A549 (cell line): Measurements from ENCODE around the gene TMEM52B.

Experiments used
- CEBPB ChIP-seq, 2 experiments: fragments of >200 bp in 1 of 2; sonication (Bioruptor Twin) in 1 of 2; formaldehyde crosslinking in 1 of 2; IDR thresholded peaks; 2 replicates each; pipeline ENCODE4 v1.6.1; 2012 to 2016
- JUN ChIP-seq, 2 experiments: fragments of >200 bp; sonication (Bioruptor Twin); formaldehyde crosslinking; IDR thresholded peaks; 2 replicates in 1 of 2; 3 replicates in 1 of 2; pipeline ENCODE4 v1.6.1; 2016 to 2017
- KDM1A ChIP-seq: fragments of 200-600 bp; sonication (generic); IDR thresholded peaks from 2 replicates; pipeline ENCODE4 v1.6.1; 2016; ENCODE audit warnings: low read depth, mild to moderate bottlenecking
- PHF8 ChIP-seq: fragments of 200-600 bp; sonication (generic); IDR thresholded peaks from 2 replicates; pipeline ENCODE4 v1.6.1; 2016; ENCODE audit warnings: low read depth, mild to moderate bottlenecking, antibody characterized with exemption, moderate library complexity, borderline replicate concordance
- TF ChIP-seq, protein P1 (sequence below): fragments of >200 bp; sonication (Bioruptor Twin); formaldehyde crosslinking; IDR thresholded peaks from 3 replicates; pipeline ENCODE4 v1.5.1; 2016
- TF ChIP-seq, protein P2 (sequence below): fragments of 200-600 bp; sonication (generic); IDR thresholded peaks from 2 replicates; pipeline ENCODE4 v1.6.1; 2016; ENCODE audit warnings: antibody characterized with exemption, mild to moderate bottlenecking, moderate library complexity

- TF ChIP-seq KDM1A (no peak), JUN (IDR thresholded peaks at IDR 0.05) (no peak), CEBPB (IDR thresholded peaks at IDR 0.05) (no peak), PHF8 (no peak)
- TF ChIP-seq, protein P1, sequence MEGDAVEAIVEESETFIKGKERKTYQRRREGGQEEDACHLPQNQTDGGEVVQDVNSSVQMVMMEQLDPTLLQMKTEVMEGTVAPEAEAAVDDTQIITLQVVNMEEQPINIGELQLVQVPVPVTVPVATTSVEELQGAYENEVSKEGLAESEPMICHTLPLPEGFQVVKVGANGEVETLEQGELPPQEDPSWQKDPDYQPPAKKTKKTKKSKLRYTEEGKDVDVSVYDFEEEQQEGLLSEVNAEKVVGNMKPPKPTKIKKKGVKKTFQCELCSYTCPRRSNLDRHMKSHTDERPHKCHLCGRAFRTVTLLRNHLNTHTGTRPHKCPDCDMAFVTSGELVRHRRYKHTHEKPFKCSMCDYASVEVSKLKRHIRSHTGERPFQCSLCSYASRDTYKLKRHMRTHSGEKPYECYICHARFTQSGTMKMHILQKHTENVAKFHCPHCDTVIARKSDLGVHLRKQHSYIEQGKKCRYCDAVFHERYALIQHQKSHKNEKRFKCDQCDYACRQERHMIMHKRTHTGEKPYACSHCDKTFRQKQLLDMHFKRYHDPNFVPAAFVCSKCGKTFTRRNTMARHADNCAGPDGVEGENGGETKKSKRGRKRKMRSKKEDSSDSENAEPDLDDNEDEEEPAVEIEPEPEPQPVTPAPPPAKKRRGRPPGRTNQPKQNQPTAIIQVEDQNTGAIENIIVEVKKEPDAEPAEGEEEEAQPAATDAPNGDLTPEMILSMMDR = no peak
- TF ChIP-seq, protein P2, sequence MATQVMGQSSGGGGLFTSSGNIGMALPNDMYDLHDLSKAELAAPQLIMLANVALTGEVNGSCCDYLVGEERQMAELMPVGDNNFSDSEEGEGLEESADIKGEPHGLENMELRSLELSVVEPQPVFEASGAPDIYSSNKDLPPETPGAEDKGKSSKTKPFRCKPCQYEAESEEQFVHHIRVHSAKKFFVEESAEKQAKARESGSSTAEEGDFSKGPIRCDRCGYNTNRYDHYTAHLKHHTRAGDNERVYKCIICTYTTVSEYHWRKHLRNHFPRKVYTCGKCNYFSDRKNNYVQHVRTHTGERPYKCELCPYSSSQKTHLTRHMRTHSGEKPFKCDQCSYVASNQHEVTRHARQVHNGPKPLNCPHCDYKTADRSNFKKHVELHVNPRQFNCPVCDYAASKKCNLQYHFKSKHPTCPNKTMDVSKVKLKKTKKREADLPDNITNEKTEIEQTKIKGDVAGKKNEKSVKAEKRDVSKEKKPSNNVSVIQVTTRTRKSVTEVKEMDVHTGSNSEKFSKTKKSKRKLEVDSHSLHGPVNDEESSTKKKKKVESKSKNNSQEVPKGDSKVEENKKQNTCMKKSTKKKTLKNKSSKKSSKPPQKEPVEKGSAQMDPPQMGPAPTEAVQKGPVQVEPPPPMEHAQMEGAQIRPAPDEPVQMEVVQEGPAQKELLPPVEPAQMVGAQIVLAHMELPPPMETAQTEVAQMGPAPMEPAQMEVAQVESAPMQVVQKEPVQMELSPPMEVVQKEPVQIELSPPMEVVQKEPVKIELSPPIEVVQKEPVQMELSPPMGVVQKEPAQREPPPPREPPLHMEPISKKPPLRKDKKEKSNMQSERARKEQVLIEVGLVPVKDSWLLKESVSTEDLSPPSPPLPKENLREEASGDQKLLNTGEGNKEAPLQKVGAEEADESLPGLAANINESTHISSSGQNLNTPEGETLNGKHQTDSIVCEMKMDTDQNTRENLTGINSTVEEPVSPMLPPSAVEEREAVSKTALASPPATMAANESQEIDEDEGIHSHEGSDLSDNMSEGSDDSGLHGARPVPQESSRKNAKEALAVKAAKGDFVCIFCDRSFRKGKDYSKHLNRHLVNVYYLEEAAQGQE = no peak
These were observed 57.9 kb downstream of the TMEM52B start for GRCh38 chr12:10236720-10237119.
